OCI-LY7 (cell line): ENCODE data around the gene CELF1. TPM values are rescaled to one million over a fixed set of nuclear protein-coding genes. Genes with fewer than 3 reads are reported as not detected.

Experiments
- BruUV-seq: library from RNA; stranded (reverse); fragments of 400-500 nt; replicated peaks from 2 replicates; lab custom pipeline; 2021; lab: Mats Ljungman, UMichigan
- CTCF ChIA-PET: fragments of 300-600 bp; sonication (Branson Sonifier 250); formaldehyde crosslinking; loops from one replicate; lab custom pipeline; 2022; ENCODE audit warnings: antibody characterized with exemption; ENCODE audit not compliant: unreplicated experiment; lab: Charles Lee
- POLR2A ChIA-PET: fragments of 300-600 bp; sonication (Branson Sonifier 250); formaldehyde crosslinking; loops from one replicate; lab custom pipeline; 2022; ENCODE audit warnings: antibody characterized with exemption; lab: Charles Lee
- DNase-seq: peaks from one replicate; pipeline ENCODE4 v3.0.0-alpha.2; 2015; ENCODE audit warnings: low spot score
- H2AFZ ChIP-seq: fragments of 200-600 bp; sonication (generic), shearing (Covaris generic); 2 replicates; pipeline ENCODE4 v1.6.1; 2014; ENCODE audit warnings: mild to moderate bottlenecking, antibody characterized with exemption, low read length, moderate library complexity
- H3K27ac ChIP-seq: fragments of 200-600 bp; sonication (generic); 2 replicates; pipeline ENCODE4 v1.5.1; 2014; ENCODE audit warnings: mixed run types, low read depth, mild to moderate bottlenecking, moderate library complexity, low read length, inconsistent platforms; ENCODE audit not compliant: poor library complexity, severe bottlenecking
- H3K36me3 ChIP-seq: fragments of 200-600 bp; sonication (generic); 2 replicates; pipeline ENCODE4 v1.6.1; 2014; ENCODE audit warnings: mild to moderate bottlenecking, antibody characterized with exemption, low read length, moderate library complexity, mixed read lengths; ENCODE audit not compliant: insufficient read depth
- H3K4me1 ChIP-seq: fragments of 200-600 bp; sonication (generic); 2 replicates; pipeline ENCODE4 v1.5.1; 2014; ENCODE audit warnings: mild to moderate bottlenecking, low read length; ENCODE audit not compliant: insufficient read depth, poor library complexity, severe bottlenecking
- H3K4me2 ChIP-seq: fragments of 200-600 bp; sonication (generic); 2 replicates; pipeline ENCODE4 v1.6.1; 2014; ENCODE audit warnings: mild to moderate bottlenecking, low read length
- H3K4me3 ChIP-seq: fragments of 200-600 bp; sonication (generic); 2 replicates; pipeline ENCODE4 v1.5.1; 2014; ENCODE audit warnings: mild to moderate bottlenecking, low read depth, low read length; ENCODE audit not compliant: poor library complexity, severe bottlenecking
- H3K79me2 ChIP-seq: fragments of 200-600 bp; sonication (generic); 2 replicates; pipeline ENCODE4 v1.6.1; 2016; ENCODE audit warnings: low read depth, mild to moderate bottlenecking, low read length, moderate library complexity, mixed read lengths; ENCODE audit not compliant: insufficient read depth
- H3K9me2 ChIP-seq: fragments of 200-600 bp; sonication (generic); 2 replicates; pipeline ENCODE4 v1.6.1; 2016; ENCODE audit warnings: mild to moderate bottlenecking, low read length, mixed read lengths; ENCODE audit not compliant: insufficient read depth
- H3K9me3 ChIP-seq: fragments of 200-600 bp; sonication (generic); 2 replicates; pipeline ENCODE4 v1.6.1; 2014; ENCODE audit warnings: mild to moderate bottlenecking, mixed run types, low read length, mixed read lengths
- H4K20me1 ChIP-seq: fragments of 200-600 bp; sonication (generic); 2 replicates; pipeline ENCODE4 v1.6.1; 2014; ENCODE audit warnings: mild to moderate bottlenecking, antibody characterized with exemption, low read length, moderate library complexity, mixed read lengths; ENCODE audit not compliant: insufficient read depth
- CTCF ChIP-seq: fragments of 200-600 bp; sonication (generic); conservative IDR thresholded peaks from 2 replicates; pipeline ENCODE4 v1.5.1; 2014; ENCODE audit warnings: mild to moderate bottlenecking, antibody characterized with exemption, low read length, moderate library complexity, mixed read lengths
- EZH2phosphoT487 ChIP-seq: fragments of 200-600 bp; sonication (generic); IDR thresholded peaks from 2 replicates; pipeline ENCODE4 v1.6.1; 2018; ENCODE audit warnings: low read depth, borderline replicate concordance, mild to moderate bottlenecking, mixed run types, antibody characterized with exemption, low read length, moderate library complexity, mixed read lengths
- intact Hi-C: fragments of 100-400 bp; cut with micrococcal nuclease; formaldehyde crosslinking; loops from one replicate; pipeline ENCODE4 v1.10.0; 2022; ENCODE audit not compliant: unreplicated experiment
- total RNA-seq, 2 experiments: library from RNA; depleted of rRNA in 1 of 2; stranded (reverse); fragments of >200 nt in 1 of 2; shearing (Covaris generic) in 1 of 2; gene quantifications; 2 replicates each; pipeline ENCODE4 v1.2.3, GENCODE V29; 2014 to 2022

The CELF1 gene
- total RNA-seq, 2 experiments from 2014 or later, result 87.4 to 143 TPM

- Histone ChIP-seq H3K4me1 (no peaks in the 10 kb centered on the region), H3K9me3 (no peaks in the 10 kb centered on the region), H3K36me3 (peaks cover 61% of the 10 kb centered on the region), H3K4me2 (no peak overlapping the region), H3K4me3 (no peak overlapping the region), H3K27ac (no peak overlapping the region), H2AFZ (no peak overlapping the region), H3K9me2 (no peaks in the 10 kb centered on the region), H3K79me2 (no peaks in the 10 kb centered on the region), H4K20me1 (no peaks in the 10 kb centered on the region)
- no TSS peak for BruUV-seq
- intact Hi-C loops, result no loop called here
- no peak for DNase-seq
- CTCF ChIA-PET, result no interaction called here
- POLR2A ChIA-PET, result interaction anchor here (0.6 kb wide), 1 partner anchor 43 kb away, joined by 3 read pairs; no protein-coding TSS in a partner anchor
- TF ChIP-seq CTCF, result no peak
- no peak for TF ChIP-seq EZH2phosphoT487
These were observed 88.4 kb downstream of the CELF1 start for GRCh38 chr11:47464483-47464882.

- intact Hi-C loops, result no loop called here
- POLR2A ChIA-PET, result interaction anchor here (0.6 kb wide), 1 partner anchor 100 kb away, joined by 3 read pairs; no protein-coding TSS in a partner anchor
These were observed 91.1 kb downstream of the CELF1 start for GRCh38 chr11:47461876-47462275.

More at GRCh38 chr11:47461876-47462275, 91.1 kb downstream of the CELF1 start:
- CTCF ChIA-PET, result no interaction called here
- Histone ChIP-seq H3K4me1 (no peaks in the 10 kb centered on the region), H3K9me3 (no peaks in the 10 kb centered on the region), H4K20me1 (no peaks in the 10 kb centered on the region), H3K4me3 (no peak overlapping the region), H3K27ac (no peak overlapping the region), H3K4me2 (no peak overlapping the region), H3K9me2 (no peaks in the 10 kb centered on the region), H2AFZ (no peak overlapping the region), H3K79me2 (no peaks in the 10 kb centered on the region), H3K36me3 (peaks cover 35% of the 10 kb centered on the region)
- no TSS peak for BruUV-seq
- no peak for TF ChIP-seq CTCF
- TF ChIP-seq EZH2phosphoT487, result no peak
- DNase-seq, result no peak
